IPS-NIHi7 (cell line): ENCODE data around the gene PDPR.
A peak's percentile ranks its signal among the peaks of the same experiment; 100 is the strongest.
"Not testable (repeated sequence)": the region's sequence is repeated elsewhere in the genome, so short reads cannot be mapped to it uniquely, and the experiment has no call there.

Experiments used
- DNase-seq: peaks from one replicate; pipeline ENCODE4 v3.0.0; 2012; ENCODE audit warnings: mixed read lengths; ENCODE audit errors: extremely low spot score

Gene PDPR

DNA sequence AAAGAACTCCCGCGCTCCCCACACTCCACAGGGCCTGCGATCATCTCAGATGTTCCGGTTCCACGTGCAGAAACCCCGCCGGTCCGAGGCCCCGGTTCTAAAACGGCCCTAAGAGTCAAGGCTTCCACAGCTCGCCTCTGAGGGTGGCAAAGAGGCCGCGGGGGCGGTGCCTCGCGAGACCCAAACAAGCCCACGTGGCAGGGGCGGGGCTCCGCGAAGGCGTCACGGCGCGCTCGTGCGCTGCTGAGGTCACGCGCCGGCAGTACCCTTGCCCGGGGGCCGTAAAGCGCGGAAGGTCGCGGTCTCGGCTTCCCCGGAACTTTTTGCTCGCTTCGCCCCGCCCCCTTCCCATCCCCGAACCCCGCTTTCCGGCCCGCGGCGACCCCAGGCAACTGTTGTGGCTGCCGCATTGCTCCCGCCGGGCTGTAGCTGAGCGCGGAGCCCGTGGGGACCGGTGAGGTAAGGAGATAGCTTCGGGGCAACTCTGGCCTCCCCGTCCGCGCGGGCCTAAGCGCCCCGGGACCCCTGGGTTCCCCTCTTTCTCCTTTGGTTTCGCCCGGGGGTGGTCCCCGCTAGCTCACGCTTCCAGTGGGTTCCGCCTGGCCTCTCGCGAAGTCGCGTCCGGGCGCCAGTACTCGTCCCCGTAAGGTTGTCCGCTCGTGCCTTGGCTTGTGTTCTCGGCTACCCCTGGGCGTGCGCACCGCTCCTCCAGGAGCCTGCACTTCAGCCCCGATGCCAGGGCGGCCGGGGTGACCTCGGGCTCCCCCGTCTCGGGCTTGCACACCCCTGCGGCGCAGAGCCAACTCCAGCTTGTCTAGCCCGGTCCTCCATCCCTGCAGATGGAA, at the start of gene PDPR:
Gene PDPR, plus strand, starts transcription at position 351 of the 845 bp plus-strand sequence. CDS start 6,161 bp downstream, outside the sequence.
- peak; percentile 77 for DNase-seq

DNA sequence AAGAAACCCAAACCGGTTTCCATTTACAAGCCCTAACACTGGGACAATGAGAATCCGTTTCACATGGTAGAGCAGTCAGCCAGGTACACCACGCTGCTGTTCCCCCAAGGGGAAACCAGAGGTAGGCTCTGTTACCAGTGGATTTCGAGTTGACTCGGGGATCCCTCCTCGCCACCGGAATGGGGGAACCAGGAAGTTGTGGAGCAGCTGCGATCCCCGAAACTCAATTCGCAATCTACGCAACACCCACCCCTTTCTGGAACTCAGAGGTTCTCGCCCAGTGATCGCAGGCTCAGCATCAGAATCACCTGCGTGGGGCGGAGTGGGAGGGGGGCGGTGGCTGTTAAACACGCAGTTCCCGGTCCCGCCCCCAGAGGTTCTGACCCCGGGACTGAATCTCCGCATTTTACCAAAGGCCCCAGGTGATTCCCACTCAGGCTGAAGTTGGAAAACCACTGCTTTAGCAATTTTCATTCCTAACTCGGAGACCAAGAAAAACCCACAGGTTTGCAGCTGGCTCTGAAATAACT, 49.2 kb upstream of the PDPR start:
- DNase-seq, result not testable (repeated sequence)

DNA sequence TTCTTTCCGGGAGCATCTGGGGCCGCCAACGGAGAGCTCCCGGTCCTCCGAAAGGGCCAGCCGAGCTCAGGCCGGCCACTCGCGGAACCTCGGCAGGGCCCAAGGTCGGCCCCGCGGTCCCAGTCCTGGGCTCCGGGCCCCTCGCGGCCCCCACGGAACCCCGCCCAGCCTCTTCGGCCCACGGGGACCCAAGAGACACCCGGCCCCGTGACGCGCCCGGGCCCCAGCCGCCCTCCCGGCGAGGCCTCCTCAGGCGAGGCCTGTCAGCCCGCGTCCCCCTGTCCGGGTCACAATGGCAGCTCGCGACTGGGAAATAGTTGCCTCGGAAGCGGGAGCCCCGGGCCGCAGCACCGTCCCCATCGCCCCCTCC, 48.8 kb upstream of the PDPR start:
- DNase-seq, result not testable (repeated sequence)

DNA sequence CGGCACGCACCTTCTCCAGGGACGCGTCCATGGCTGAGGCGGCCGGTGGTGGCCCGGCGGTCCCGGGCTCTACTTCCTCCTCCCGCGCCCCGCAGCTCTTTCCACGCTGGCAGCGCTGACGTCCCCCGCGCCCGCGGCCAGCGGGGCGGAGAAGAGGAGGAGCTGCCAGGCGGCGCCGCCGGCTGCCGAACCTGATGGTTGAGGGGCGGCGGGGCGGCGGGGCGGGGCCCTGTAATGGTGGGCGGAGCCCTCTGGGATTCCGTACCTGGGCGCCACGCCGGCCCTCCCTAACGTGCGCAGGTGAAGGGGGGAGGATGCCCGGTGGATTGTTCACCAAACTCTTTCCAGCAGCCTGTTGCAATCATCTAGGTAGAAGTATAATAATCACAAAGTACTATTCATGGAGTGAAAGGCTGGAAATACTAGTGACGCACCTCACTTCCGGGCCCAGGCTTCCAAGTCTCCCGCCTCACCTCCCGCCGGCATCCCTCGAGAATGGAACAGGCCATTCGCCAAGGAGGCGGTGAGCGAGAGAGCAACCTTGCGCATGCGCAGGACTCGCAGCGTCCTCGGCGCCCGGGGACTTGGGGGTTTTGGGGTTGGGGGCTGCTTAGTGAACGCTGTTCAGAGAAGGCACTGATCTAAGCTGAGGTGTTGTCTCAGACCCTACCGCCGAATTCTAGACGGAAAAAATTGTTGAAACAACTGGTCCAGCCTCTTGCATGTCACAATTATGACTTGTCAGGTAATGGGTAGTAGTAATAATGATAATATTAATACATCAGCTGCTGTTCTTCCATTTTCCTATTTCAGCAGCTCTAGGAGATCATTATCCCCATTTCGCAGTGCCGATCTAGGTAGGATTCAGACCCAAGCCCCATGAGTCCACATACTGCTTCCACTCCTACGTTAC, 48.1 kb upstream of the PDPR start:
- peak; percentile 85 for DNase-seq

GRCh38 chr16:70066751-70067150, 47.4 kb upstream of the PDPR start:
- not testable (repeated sequence) for DNase-seq

DNA sequence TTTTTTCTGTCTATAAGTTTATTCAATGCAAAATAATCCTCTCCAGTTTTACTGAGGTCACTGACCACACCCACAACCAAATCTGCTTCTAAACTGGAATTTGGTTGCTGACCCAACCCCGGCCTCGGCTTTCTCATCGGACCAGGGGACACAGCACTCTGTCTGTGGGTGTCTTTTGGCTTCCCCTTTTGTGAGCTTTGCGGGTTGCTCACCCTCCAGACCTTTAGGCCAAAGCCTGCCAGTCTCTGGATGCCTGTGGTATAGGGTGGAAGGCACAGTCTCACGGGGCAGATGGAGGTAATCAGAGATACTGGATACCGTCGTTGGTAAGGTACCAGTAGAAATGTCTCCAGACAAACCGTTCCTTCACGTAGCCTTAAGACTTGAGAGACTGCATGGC, 35.1 kb upstream of the PDPR start:
- DNase-seq, result not testable (repeated sequence)

- DNase-seq, result not testable (repeated sequence)
Measured at GRCh38 chr16:70081219-70081618, 32.9 kb upstream of the PDPR start.

GRCh38 chr16:70083931-70084330, 30.2 kb upstream of the PDPR start:
- DNase-seq, result not testable (repeated sequence)

GRCh38 chr16:70088160-70088559, 26.0 kb upstream of the PDPR start:
- not testable (repeated sequence) for DNase-seq

GRCh38 chr16:70088877-70089276, 25.3 kb upstream of the PDPR start:
- DNase-seq, result not testable (repeated sequence)

DNA sequence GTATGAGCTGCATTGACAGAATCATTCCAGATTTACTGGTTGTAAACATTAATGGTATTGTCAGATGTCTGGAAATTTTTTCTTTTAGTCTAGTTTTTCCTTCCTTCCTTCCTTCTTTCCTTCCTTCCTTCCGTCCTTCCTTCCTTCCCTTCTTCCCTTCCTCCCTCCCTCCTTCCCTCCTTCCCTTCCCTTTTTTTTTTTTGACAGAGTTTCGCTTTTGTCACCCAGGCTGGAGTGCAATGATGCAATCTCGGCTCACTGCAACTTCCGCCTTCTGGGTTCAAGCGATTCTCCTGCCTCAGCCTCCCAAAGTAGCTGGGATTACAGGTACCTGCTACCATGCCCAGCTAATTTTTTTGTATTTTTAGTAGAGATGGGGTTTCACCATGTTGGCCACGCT, 24.8 kb upstream of the PDPR start:
- not testable (repeated sequence) for DNase-seq

DNA sequence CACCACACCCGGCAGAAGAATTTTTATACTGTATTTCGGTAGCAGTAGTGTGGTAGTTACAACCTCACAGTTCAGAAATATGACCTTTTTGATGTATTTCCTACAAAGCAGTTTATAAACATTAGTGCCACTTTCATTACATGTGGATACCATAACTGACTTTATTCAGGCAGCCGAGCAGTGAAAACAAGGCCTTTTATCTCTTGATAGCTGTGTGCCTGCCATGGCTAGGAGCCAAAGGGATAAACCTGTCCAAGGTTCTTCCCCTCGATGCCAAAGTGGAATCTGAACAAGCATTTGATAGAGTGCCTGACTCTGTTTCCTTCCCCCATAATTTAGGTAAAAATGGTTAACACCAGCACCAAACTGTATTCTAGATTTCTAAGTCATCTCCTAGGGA, 23.0 kb upstream of the PDPR start:
- DNase-seq, result not testable (repeated sequence)

DNA sequence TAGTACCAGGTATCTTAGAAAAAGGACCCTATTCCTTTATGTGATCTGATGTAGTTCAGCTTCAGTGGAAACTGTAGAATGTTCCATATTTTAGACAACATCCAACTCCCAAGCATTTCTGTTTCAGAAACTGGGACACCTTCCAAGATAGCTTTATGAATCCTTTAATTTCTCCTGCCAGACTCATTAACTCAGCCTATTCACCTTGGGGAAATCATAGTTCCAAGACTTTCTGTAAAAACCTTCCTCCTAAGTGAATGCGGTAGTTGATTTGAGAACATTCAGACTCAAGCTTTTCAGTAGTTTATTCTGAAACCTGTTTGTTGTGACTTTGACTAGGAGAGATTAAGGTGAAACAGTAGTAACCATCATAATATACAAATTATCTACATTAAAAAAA, 20.0 kb upstream of the PDPR start:
- DNase-seq, result not testable (repeated sequence)

DNA sequence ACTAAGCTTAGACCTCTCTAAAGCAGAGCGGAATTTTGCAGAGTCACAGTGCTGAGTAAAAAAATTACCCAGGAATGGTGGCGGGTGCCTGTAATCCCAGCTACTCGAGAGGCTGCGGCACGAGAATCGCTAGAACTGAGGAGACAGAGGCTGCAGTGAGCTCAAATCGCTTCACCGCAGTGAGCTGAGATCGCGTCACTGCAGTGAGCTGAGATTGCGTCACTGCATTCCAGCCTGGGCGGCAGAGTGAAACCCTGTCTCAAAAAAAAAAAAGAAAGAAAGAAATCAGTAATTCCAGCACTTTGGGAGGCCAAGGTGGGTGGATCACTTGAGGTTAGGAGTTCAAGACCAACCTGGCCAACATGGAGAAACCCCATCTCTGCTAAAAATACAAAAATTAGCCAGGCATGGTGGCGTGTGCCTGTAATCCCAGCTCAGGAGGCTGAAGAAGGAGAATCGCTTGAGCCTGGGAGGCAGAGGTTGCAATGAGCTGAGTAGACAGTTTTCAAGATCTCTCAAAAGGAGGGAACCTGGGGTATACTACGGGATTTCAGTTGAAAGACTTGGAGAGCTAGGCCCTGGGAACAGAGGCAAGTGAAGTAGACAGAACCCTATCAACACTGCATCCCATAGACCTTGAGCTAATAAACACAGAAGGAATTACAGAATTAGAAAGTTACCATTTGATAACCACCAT, 4.4 kb upstream of the PDPR start:
- DNase-seq, result not testable (repeated sequence)

DNA sequence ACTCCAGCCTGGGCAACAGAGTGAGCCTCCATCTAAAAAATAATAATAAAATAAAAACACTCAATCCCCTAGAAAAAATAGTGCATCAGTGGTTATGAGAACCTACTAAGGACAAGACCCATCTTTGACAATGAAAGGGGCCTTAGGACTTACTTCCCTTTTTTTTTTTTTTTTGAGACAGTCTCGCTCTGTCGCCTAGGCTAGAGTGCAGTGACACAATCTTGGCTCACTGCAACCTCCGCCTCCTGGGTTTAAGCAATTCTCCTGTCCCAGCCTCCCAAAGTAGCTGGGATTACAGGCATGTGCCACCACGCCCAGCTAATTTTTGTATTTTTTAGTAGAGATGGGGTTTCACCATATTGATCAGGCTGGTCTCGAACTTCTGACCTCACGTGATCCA, 2.0 kb upstream of the PDPR start:
- DNase-seq, result not testable (repeated sequence)

GRCh38 chr16:70113599-70113981, 542 bp upstream of the PDPR start:
- not testable (repeated sequence) for DNase-seq

DNA sequence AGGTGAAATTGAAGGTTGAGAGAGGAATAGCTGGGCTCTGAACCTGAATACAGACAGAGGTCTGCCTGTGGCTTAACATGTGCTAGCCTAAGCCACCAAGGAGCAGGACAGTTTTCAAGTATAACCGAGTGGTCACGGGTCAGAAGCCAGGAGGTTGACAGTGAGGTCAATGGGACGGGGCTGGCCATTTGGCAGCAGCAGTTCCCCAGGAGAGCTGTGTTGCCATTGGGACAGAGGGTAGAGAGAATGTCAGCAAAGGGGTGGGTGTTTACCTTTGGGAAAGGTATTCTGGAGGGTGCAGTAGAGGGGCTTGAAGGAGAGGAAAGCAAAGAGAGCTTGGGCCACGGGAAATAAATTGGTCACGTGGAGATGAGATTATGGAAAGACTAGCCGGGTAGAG, 4.2 kb downstream of the PDPR start:
- DNase-seq, result not testable (repeated sequence)

DNA sequence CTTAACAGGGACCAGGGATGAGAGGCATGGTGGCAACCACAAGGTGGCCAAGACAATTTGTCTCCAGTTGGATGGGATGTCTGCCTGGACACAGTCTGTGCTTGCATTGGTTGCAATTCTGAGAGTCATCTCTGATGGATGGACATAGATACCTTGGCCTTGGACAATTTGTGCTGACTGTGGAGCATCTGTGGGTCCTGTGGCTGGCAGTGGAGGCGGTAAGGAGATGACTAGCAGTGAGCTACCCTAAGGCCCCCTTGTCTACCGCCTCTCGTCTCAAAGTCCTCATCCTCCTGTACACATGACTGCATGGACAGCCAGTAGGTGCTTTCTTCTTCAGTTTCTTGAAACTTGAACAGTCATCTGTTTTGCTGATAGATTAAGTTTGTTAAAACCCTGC, 4.6 kb downstream of the PDPR start:
- DNase-seq, result not testable (repeated sequence)

GRCh38 chr16:70120398-70120797, 6.3 kb downstream of the PDPR start:
- DNase-seq, result not testable (repeated sequence)

GRCh38 chr16:70123822-70124221, 9.7 kb downstream of the PDPR start:
- DNase-seq, result not testable (repeated sequence)

DNA sequence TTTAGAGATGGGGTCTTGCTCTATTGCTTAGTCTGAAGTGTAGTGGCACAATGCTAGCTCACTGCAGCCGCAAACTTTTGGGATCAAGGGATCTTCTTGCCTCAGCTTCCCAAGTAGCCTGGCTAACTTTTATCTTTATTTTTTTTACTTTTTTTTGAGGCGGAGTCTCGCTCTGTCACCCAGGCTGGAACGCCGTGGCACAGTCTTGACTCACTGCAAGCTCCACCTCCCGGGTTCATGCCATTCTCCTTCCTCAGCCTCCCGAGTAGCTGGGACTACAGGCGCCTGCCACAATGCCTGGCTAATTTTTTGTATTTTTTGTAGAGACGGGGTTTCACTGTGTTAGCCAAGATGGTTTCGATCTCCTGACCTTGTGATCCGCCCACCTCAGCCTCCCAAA, 12.1 kb downstream of the PDPR start:
- not testable (repeated sequence) for DNase-seq

- DNase-seq, result not testable (repeated sequence)
Measured at GRCh38 chr16:70127706-70128105, 13.6 kb downstream of the PDPR start.
